Activated T-cell treated with anti-CD3 and anti-CD28 coated beads, Interleukin-2, amount 50 U/mL, for 4 hours (primary cell): ENCODE results near the gene CDRT4. TPM values are rescaled to one million over a fixed set of nuclear protein-coding genes. Genes with fewer than 3 reads are reported as not detected.
"Not testable (repeated sequence)": the region's sequence is repeated elsewhere in the genome, so short reads cannot be mapped to it uniquely, and the experiment has no call there.

ENCODE experiments used
- ATAC-seq, 2 donors: fragments of 200-7000 bp; cut with Tn5 transposase; one replicate each; pipeline ENCODE4 v1.10.0; 2021
- DNase-seq: peaks from one replicate; pipeline ENCODE4 v3.0.0-alpha.2; 2020
- H3K27me3 Mint-ChIP-seq: one replicate; pipeline ENCODE4 v1.8.0; 2021; ENCODE audit warnings: low read depth, mixed read lengths
- H3K36me3 Mint-ChIP-seq: one replicate; pipeline ENCODE4 v1.8.0; 2022; ENCODE audit warnings: mixed read lengths; ENCODE audit not compliant: insufficient read depth
- H3K4me1 Mint-ChIP-seq: one replicate; pipeline ENCODE4 v1.8.0; 2021; ENCODE audit warnings: low read depth, mixed read lengths
- H3K4me3 Mint-ChIP-seq: one replicate; pipeline ENCODE4 v1.8.0; 2021; ENCODE audit warnings: mild to moderate bottlenecking, moderate library complexity, mixed read lengths
- H3K9me3 Mint-ChIP-seq: one replicate; pipeline ENCODE4 v1.8.0; 2021; ENCODE audit warnings: mixed read lengths
- total RNA-seq, 3 donors: library from RNA; stranded (reverse); gene quantifications; one replicate each; pipeline ENCODE4 v1.2.1, GENCODE V29; 2021

CDRT4 gene
- total RNA-seq, 3 donors from 2014 or later = 0.54 to 1.1 (median 0.63) TPM

DNA sequence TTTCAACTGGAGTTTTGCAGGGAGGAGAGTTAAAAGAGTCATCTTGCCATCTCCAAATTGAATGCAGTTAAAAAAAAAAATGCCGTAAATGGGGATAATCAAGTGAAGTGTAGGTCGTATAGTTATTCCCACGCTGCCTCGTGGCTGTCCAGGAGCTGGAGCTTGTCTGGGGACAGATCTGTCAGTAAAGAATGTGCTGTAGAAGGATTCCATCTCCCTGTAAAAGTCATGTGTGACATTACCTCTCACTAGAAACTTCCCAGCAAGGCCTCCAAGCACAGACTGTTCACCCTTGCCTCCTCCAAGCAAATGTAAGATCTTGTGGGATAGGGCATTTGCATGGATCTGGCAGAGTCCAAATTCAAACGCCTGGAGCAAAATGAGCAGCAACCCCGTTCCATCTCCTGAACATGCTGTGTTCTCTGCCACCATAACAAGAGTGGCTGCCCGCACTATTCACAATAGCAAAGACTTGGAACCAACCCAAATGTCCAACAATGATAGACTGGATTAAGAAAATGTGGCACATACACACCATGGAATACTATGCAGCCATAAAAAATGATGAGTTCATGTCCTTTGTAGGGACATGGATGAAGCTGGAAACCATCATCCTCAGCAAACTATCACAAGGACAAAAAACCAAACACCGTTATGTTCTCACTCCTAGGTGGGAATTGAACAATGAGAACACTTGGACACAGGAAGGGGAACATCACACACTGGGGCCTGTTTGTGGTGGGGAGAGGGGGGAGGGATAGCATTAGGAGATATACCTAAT lies 28.0 kb downstream of the CDRT4 start:
- not testable (repeated sequence) for H3K27me3 Mint-ChIP-seq, H3K4me3 Mint-ChIP-seq, H3K9me3 Mint-ChIP-seq, ATAC-seq, DNase-seq
- Mint-ChIP-seq H3K36me3 (peaks cover 44% of the 10 kb centered on the region), H3K4me1 (peaks cover 15% of the 10 kb centered on the region)

DNA sequence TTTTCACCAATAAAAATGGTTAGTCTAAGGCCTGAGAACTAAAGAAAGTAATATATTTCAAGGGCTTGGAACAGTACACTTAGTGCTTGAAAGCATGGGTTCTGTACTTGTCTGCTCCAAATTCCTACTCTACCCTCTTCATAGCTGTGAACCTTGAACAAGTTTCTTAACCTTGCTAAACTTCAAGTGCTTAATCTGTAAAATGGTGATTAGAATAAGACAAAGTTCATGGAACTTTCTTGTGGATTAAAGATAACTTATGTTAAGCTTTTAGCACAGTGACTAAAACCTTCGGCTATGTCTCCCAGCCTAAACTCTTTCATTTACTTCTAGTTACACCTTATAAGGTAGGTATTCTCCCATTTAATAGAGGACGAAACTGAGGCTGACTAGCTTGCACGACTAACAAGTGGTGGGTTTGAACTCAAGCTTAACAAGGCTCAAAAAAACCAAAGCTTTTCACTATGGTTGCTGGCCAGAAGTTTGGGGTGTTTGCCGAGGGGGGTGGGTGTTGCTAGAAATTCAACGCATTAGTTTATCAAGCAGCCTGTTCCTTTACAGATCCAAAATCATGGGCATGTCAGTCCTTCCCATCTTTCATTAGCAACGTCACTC lies 28.8 kb downstream of the CDRT4 start:
- H3K4me3 Mint-ChIP-seq = no peak overlapping the region
- peaks cover 46% of the 10 kb centered on the region for H3K36me3 Mint-ChIP-seq
- H3K27me3 Mint-ChIP-seq = no peaks in the 10 kb centered on the region
- H3K9me3 Mint-ChIP-seq = peaks cover 5% of the 10 kb centered on the region
- ATAC-seq (no peak), DNase-seq (no peak)
- peaks cover 15% of the 10 kb centered on the region for H3K4me1 Mint-ChIP-seq

DNA sequence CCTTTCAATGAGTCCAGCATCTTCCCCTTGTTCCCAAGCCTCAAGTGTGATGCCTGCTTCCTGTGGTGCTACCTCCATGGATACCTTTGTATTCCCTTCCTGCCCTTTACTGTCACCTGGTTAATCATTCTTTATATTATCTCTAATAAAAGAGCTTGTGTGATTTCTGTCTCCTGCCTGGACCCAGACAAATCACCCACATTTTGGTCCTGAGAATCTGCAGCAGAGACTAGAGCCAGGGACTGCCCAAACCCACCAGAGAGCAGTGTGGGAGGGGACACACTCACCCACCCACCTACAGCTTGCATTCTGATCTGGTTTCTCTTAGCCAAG lies 30.2 kb downstream of the CDRT4 start:
- H3K27me3 Mint-ChIP-seq = no peaks in the 10 kb centered on the region
- peaks cover 15% of the 10 kb centered on the region for H3K4me1 Mint-ChIP-seq
- no peak overlapping the region for H3K4me3 Mint-ChIP-seq
- no peak for ATAC-seq
- peaks cover 46% of the 10 kb centered on the region for H3K36me3 Mint-ChIP-seq
- H3K9me3 Mint-ChIP-seq = peaks cover 5% of the 10 kb centered on the region
- no peak for DNase-seq

DNA sequence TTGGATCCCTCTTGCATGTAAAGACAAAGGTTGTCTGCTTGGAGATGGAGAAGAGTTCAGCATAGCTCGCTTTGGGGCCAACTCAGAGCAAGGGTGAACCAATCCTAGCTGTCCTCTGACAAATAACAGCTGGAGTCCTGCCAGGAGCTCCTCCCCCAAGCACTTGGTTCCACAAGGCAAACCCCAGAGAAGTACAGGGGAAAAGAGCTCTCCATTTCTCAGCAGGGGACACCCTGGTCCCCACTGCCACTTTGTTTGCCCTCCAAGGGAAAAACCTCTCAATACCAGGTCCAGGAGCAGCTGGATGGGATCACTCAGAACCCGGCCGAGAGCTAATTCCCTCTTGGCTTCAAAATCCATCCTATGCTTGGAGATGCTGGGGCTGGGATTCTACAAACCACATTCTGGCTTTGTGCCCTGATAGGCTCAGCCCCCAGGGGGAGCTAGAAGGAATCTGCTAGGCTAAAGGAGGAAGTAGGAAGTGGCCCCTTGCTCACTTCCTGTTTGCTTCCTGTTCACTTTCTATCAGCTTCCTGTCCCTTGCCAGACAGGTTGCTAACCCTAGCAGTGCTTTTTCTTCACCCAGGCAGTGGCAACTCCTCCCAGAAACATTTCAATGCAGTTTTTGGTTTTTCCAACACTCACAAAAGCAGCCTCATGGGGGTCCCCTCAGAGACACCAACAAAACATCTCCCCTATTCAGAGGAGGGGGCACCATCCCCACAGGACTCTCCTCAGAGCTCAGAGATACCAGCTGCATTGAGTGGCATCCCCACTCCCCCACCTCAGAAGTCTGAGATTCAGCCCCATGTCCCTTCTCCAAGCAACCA lies 30.7 kb downstream of the CDRT4 start:
- peaks cover 15% of the 10 kb centered on the region for H3K4me1 Mint-ChIP-seq
- ATAC-seq = no peak
- no peaks in the 10 kb centered on the region for H3K27me3 Mint-ChIP-seq
- peak; percentile 5 for DNase-seq
- H3K9me3 Mint-ChIP-seq = peaks cover 5% of the 10 kb centered on the region
- H3K4me3 Mint-ChIP-seq = no peak overlapping the region
- peaks cover 44% of the 10 kb centered on the region for H3K36me3 Mint-ChIP-seq

DNA sequence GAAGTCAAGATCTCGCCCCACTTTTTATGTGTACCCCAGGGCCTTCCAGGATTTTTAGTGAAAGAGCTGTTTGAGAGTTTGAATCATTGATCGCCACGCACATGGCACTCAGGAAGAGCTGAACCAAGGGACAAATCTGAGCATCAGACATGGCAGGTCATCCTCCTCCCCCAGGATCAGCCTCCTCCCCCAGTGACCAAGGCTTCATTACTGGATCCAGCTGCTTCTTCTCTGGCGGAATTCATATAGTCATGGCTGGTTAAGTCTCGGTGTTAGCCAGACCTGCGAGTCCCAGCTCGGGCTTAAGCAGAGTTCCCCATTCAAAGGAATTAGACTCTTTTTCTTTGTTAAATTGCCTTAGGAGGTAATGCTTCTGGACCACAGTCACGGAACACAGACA lies 32.5 kb downstream of the CDRT4 start:
- Mint-ChIP-seq H3K36me3 (peaks cover 34% of the 10 kb centered on the region), H3K4me3 (no peak overlapping the region), H3K4me1 (peaks cover 15% of the 10 kb centered on the region), H3K9me3 (peaks cover 5% of the 10 kb centered on the region), H3K27me3 (no peaks in the 10 kb centered on the region)
- no peak for ATAC-seq
- no peak for DNase-seq

DNA sequence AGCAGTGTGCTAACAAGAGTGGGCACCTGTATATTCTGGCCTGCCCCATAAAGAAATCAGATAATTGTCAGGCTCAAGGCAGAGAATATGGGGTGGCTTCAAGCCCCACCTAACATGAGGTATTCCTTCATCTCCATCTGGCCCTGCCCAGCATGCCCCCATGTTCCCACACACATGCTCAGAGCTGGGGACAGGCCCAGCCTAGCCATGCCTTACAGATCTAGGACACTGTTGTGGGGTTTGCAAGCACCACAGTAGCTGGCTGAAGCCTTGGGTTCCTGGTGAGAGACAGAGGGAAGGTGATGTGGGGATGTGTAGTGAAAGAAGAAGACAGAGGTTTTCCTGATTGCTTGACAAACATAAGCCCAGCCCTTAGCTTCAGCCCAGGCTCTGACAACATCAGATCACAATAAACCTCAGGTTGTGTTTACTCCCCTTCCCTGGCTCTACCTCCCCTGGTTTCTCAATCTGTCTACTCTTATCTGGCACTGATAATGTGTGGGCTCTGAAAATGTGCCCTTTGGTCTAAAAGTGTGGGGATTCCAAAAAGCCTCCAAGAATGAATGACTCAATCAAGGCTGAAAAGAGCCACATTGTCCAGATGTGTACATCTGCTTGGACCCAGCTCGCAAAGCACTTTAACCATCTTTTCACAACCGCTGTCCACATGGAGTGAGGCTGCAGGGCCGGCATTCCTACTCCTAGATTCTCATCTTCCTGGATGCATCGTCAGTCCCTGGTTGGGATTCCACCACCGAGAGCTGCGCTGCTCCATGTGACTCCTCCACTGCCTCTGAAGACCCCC lies 34.4 kb downstream of the CDRT4 start:
- Mint-ChIP-seq H3K36me3 (peaks cover 21% of the 10 kb centered on the region), H3K27me3 (no peaks in the 10 kb centered on the region), H3K4me3 (no peak overlapping the region), H3K9me3 (peaks cover 5% of the 10 kb centered on the region), H3K4me1 (peaks cover 15% of the 10 kb centered on the region)
- ATAC-seq (no peak), DNase-seq (no peak)

DNA sequence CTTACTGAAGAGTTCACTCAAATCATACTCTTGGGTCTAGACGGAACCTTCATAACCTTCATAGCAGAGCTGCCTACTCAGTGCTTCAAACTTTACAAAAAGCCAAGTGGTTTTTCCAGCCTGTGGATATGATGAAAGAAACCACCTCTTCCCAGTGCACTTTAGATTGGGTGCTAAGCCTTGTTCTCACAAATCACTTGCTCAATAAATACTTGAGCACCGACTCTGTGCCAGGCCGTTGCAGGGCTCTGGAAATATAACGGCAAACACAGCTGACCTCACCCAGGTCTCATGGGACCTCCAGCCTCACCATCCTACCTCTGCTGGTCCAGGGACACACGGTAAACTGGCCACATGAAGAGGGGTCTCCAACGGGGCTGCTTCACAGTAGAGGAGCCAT lies 35.7 kb downstream of the CDRT4 start:
- H3K27me3 Mint-ChIP-seq = no peaks in the 10 kb centered on the region
- H3K36me3 Mint-ChIP-seq = peaks cover 12% of the 10 kb centered on the region
- H3K4me3 Mint-ChIP-seq = no peak overlapping the region
- ATAC-seq (no peak), DNase-seq (no peak)
- peaks cover 4% of the 10 kb centered on the region for H3K9me3 Mint-ChIP-seq
- peaks cover 8% of the 10 kb centered on the region for H3K4me1 Mint-ChIP-seq

DNA sequence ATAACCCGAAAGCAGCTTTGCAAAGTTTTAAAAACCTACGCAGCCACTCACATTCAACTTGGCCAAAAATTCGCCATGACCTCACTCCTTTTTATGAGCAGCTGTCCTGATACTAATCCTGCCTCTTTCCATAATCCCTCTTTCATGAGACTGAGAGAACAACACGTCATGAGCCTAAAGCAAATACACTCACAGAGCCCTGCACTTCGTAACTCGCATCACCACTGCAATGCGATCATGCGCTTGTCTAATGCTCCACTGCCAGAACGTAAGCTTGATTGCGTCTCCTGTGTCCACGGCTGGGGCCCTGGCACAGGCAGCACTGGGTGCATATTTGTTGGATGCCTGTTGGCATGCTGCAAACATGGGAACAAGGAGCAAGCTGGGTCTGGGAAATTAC lies 36.2 kb downstream of the CDRT4 start:
- no peak for ATAC-seq
- DNase-seq = no peak
- H3K27me3 Mint-ChIP-seq = no peaks in the 10 kb centered on the region
- H3K36me3 Mint-ChIP-seq = peaks cover 12% of the 10 kb centered on the region
- H3K4me3 Mint-ChIP-seq = no peak overlapping the region
- H3K4me1 Mint-ChIP-seq = peaks cover 2% of the 10 kb centered on the region
- H3K9me3 Mint-ChIP-seq = peaks cover 6% of the 10 kb centered on the region

DNA sequence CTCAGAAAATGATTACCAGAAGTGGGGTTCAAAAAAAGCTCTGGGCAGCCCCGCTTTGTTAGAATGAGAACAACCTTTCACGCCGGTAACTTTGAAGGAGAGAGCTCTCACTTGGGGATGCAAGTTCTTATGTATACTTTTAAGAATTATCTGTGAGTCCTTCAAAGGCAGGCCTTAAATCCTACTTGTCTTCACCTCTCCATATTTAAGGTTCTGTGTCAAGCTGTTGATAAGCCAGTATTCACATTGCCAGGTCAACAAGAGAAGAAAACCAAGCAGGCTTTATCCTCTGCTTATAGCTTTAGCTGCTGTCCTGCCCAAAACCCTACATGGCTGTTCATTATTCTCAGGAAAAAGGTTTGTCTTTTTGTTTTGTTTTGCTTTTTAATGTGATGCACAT lies 42.9 kb downstream of the CDRT4 start:
- Mint-ChIP-seq H3K27me3 (peaks cover 3% of the 10 kb centered on the region), H3K36me3 (peaks cover 2% of the 10 kb centered on the region), H3K4me3 (no peak overlapping the region), H3K9me3 (peaks cover 6% of the 10 kb centered on the region), H3K4me1 (no peaks in the 10 kb centered on the region)
- DNase-seq (no peak), ATAC-seq (no peak)

DNA sequence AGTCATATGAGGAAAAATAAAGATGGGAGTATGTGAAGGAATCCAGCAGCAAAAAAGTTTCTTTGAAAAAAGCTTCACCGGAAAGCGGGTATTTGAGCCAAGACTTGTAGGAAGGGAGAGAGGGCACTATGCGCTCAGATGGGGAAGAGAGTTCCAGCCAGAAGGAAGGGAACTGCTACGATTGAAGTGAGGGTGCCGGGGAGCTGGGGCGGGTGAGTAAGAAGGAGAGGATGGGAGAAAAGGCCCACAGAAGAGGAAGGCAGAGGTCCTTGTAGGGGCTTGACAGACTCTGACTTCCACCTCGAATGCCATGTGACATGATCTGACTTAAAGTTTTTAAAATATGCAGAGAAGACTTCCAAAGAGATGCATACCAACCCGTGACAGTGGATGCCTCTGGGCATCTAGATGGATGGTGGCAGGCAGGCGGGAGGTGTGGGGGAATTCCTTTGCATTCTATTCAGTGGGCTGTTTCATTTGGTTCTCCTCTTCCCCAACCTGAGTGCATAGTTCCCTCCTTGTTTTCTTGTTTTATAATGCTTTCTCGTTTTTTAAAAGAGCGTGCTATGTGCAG lies 44.9 kb downstream of the CDRT4 start:
- peaks cover 3% of the 10 kb centered on the region for H3K27me3 Mint-ChIP-seq
- H3K36me3 Mint-ChIP-seq = peaks cover 2% of the 10 kb centered on the region
- peaks cover 6% of the 10 kb centered on the region for H3K9me3 Mint-ChIP-seq
- ATAC-seq (no peak), DNase-seq (no peak)
- no peaks in the 10 kb centered on the region for H3K4me1 Mint-ChIP-seq
- H3K4me3 Mint-ChIP-seq = no peak overlapping the region

DNA sequence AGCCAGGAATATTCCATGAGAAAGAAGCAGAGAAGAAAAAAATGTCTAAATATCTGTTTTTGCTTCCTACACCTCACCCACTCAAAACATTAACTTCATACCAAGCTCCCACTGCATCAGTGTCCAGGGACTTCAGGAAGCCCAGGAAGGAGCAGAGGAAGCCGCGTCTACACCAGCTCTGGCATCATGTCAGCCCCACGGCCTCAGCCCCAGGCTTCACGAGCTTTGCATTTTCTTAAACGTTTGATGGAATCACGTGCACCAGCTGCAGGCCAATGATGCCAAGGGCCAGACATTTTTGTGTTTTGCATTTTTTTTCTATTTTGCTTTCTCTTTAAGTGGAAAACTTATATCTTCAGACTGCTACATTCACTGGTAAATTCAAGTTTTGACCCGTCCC lies 48.6 kb downstream of the CDRT4 start:
- ATAC-seq = no peak
- peaks cover 3% of the 10 kb centered on the region for H3K27me3 Mint-ChIP-seq
- no peaks in the 10 kb centered on the region for H3K9me3 Mint-ChIP-seq
- no peaks in the 10 kb centered on the region for H3K4me1 Mint-ChIP-seq
- no peaks in the 10 kb centered on the region for H3K36me3 Mint-ChIP-seq
- no peak overlapping the region for H3K4me3 Mint-ChIP-seq
- no peak for DNase-seq

DNA sequence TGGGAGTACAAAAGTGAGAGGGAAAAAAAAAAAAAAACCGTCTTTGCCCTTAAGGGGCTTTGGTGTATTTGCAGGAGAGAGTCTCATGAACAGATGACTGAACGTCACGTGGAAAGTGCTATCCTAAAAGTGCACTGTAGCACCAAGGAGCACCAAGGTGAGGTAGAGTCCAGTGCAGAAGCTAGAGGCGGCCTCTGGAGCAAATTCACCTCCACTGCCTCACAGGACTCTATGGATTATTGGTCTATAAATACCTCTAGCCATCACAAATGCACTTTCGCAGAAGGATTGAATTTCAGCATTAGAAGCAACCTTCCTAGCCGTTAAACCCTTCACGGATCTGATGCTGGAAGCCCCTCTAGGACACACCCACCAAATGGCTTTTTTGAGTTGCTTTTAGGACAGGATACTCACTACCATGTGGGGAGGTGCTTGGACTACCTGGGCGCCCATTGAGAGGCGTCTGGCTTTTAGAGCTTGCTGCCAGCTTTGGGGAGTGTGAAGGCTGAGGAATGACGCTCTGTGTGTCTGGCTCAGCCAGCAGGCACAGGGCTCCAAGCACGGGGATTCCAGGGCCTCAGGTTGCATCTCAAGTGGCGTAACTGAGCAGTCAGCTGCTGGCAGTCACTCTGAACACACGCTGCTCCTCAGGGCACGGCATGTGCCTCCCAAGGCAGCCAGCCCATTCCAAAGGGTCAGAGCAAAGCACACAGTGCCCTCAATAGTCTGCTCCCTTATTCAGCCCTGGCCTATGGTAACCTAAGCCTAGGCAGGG lies 52.7 kb downstream of the CDRT4 start:
- Mint-ChIP-seq H3K36me3 (no peaks in the 10 kb centered on the region), H3K9me3 (no peaks in the 10 kb centered on the region), H3K4me1 (no peaks in the 10 kb centered on the region), H3K4me3 (no peak overlapping the region), H3K27me3 (no peaks in the 10 kb centered on the region)
- DNase-seq = no peak
- no peak for ATAC-seq

DNA sequence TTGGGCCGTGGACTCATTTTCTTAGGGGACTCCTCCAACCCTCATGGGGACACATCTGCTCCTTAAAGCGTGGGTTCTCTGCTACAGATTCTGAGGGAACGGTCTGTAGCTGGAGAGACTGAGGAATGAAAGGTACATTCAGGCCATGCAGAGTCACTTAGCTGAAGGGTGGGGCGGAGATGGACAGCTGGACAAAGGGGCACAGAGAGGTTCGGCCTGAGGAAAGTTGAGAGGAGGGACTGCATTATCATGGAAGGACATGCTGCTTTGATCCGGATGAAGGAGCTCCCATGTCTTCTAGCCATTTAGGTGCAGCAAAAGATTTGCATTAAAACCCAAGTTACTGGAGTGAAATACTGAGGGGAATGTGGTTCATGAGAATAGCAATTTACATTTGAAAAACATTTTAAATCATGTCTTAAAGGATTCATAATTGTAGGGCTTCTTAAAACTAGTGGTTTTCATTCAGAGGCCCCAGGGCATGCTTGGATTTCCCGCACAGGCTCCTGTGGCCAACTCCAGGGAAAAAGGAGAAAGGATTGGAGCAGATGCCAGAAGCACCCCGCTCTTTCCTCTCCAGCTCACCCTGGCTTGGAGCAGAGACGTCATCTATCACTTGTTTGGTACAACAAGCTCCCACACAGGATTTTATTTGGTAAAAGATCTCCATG lies 54.2 kb downstream of the CDRT4 start:
- H3K27me3 Mint-ChIP-seq = no peaks in the 10 kb centered on the region
- no peaks in the 10 kb centered on the region for H3K36me3 Mint-ChIP-seq
- no peak for DNase-seq
- no peak for ATAC-seq
- H3K9me3 Mint-ChIP-seq = no peaks in the 10 kb centered on the region
- no peak overlapping the region for H3K4me3 Mint-ChIP-seq
- H3K4me1 Mint-ChIP-seq = no peaks in the 10 kb centered on the region
